Measurements from ENCODE around the gene FAM180B.
A peak's percentile ranks its signal among the peaks of the same experiment; 100 is the strongest.

Gene FAM180B

DNA sequence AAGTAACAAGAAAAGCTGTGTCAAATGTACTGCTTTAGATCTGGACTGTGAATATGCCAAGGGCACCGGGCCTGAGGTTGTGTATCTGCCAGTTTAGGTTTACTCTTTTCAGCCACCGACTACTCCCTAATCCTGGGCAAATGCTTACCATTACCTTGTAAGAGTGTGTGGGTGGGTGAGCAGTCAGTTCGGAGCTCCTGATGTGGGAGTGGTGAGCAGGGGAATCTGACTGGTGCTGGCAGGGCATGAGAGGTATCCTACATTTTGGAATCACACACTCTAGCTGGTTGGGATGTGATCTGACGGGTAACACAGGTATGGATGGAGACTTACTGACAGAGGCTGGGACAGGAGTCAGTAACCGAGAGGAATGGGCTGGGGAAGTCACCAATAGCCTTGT is 2.6 kb upstream of the FAM180B start:
- no peak overlapping the region for H3K4me3 ChIP-seq (ENCODE audit: low read length)
- no peak for TF ChIP-seq CTCF (conservative IDR thresholded peaks at IDR 0.05; ENCODE audit: low read depth, low read length)
- no peak for DNase-seq (ENCODE audit: low read depth)

- TF ChIP-seq CTCF (conservative IDR thresholded peaks at IDR 0.05; ENCODE audit: low read depth, low read length), result no peak
- no peak for DNase-seq (ENCODE audit: low read depth)
- no peak overlapping the region for H3K4me3 ChIP-seq (ENCODE audit: low read length)
Observed at GRCh38 chr11:47587039-47587716, 700 bp downstream of the FAM180B start.

GRCh38 chr11:47587723-47588326 is 1.3 kb downstream of the FAM180B start:
- DNase-seq (ENCODE audit: low read depth), result no peak
- no peak overlapping the region for H3K4me3 ChIP-seq (ENCODE audit: low read length)
- TF ChIP-seq CTCF (conservative IDR thresholded peaks at IDR 0.05; ENCODE audit: low read depth, low read length), result no peak

- TF ChIP-seq CTCF (conservative IDR thresholded peaks at IDR 0.05; ENCODE audit: low read depth, low read length), result no peak
- no peak overlapping the region for H3K4me3 ChIP-seq (ENCODE audit: low read length)
- DNase-seq (ENCODE audit: low read depth), result no peak
Observed at GRCh38 chr11:47589118-47589517, 2.6 kb downstream of the FAM180B start.

GRCh38 chr11:47589584-47589976 is 3.1 kb downstream of the FAM180B start:
- no peak for TF ChIP-seq CTCF (conservative IDR thresholded peaks at IDR 0.05; ENCODE audit: low read depth, low read length)
- H3K4me3 ChIP-seq (ENCODE audit: low read length), result no peak overlapping the region
- no peak for DNase-seq (ENCODE audit: low read depth)

GRCh38 chr11:47589977-47590861 is 3.7 kb downstream of the FAM180B start:
- no peak for DNase-seq (ENCODE audit: low read depth)
- TF ChIP-seq CTCF (conservative IDR thresholded peaks at IDR 0.05; ENCODE audit: low read depth, low read length), result no peak
- H3K4me3 ChIP-seq (ENCODE audit: low read length), result peak overlapping the region; percentile 5

All from retinal pigment epithelial cell (primary cell).